Loucy (cell line): ENCODE data around the gene CELSR3.

Source experiments
- H2AFZ ChIP-seq: fragments of 200-600 bp; sonication (generic); 2 replicates; pipeline ENCODE4 v1.6.0; 2016; ENCODE audit warnings: antibody characterized with exemption, mild to moderate bottlenecking, low read length, moderate library complexity
- H3F3A ChIP-seq: fragments of 200-600 bp; 2 replicates; pipeline ENCODE4 v1.6.0; 2016; ENCODE audit warnings: antibody characterized with exemption, low read depth, mild to moderate bottlenecking
- H3K27me3 ChIP-seq: fragments of 200-600 bp; sonication (generic); 2 replicates; pipeline ENCODE4 v1.6.1; 2014; ENCODE audit warnings: low read length, mild to moderate bottlenecking; ENCODE audit not compliant: insufficient read depth, poor library complexity, severe bottlenecking
- H3K36me3 ChIP-seq: fragments of 200-600 bp; sonication (generic); 2 replicates; pipeline ENCODE4 v1.6.1; 2016; ENCODE audit warnings: low read length; ENCODE audit not compliant: insufficient read depth
- H3K4me1 ChIP-seq: fragments of 200-600 bp; sonication (generic); 2 replicates; pipeline ENCODE4 v1.5.1; 2014; ENCODE audit warnings: low read length, mild to moderate bottlenecking; ENCODE audit not compliant: insufficient read depth, poor library complexity, severe bottlenecking
- H3K4me2 ChIP-seq: fragments of 200-600 bp; sonication (generic); 2 replicates; pipeline ENCODE4 v1.6.0; 2014; ENCODE audit warnings: antibody characterized with exemption, low read length, low read depth, mild to moderate bottlenecking; ENCODE audit not compliant: poor library complexity, severe bottlenecking
- H3K4me3 ChIP-seq: fragments of 200-600 bp; sonication (generic); 2 replicates; pipeline ENCODE4 v1.5.1; 2014; ENCODE audit warnings: low read length, mild to moderate bottlenecking, mixed read lengths; ENCODE audit not compliant: poor library complexity, severe bottlenecking
- H3K79me2 ChIP-seq: fragments of 200-600 bp; sonication (generic); 2 replicates; pipeline ENCODE4 v1.6.1; 2014; ENCODE audit warnings: low read length; ENCODE audit not compliant: insufficient read depth
- H3K9ac ChIP-seq: fragments of 200-600 bp; sonication (generic); 2 replicates; pipeline ENCODE4 v1.6.0; 2014; ENCODE audit warnings: mild to moderate bottlenecking, low read depth, low read length, moderate library complexity; ENCODE audit not compliant: poor library complexity, severe bottlenecking
- H3K9me2 ChIP-seq: fragments of 200-600 bp; sonication (generic); replicated peaks from 2 replicates; pipeline ENCODE4 v1.6.1; 2016; ENCODE audit warnings: low read depth, low read length, mixed read lengths
- H3K9me3 ChIP-seq: fragments of 200-600 bp; sonication (generic); 2 replicates; pipeline ENCODE4 v1.6.1; 2014; ENCODE audit warnings: mild to moderate bottlenecking, antibody characterized with exemption, low read length, low read depth; ENCODE audit not compliant: insufficient read depth
- H4K20me1 ChIP-seq: fragments of 200-600 bp; sonication (generic); 2 replicates; pipeline ENCODE4 v1.6.0; 2014; ENCODE audit warnings: antibody characterized with exemption, low read length, mild to moderate bottlenecking; ENCODE audit not compliant: insufficient read depth, poor library complexity, severe bottlenecking
- EZH2phosphoT487 ChIP-seq: fragments of 200-600 bp; IDR thresholded peaks from 2 replicates; pipeline ENCODE4 v1.6.1; 2018; ENCODE audit warnings: antibody characterized with exemption, mild to moderate bottlenecking, moderate library complexity, borderline replicate concordance
- TF ChIP-seq, protein P1 (sequence below): fragments of 200-600 bp; sonication (generic); conservative IDR thresholded peaks from 2 replicates; pipeline ENCODE4 v1.5.1; 2014; ENCODE audit warnings: mild to moderate bottlenecking, antibody characterized with exemption, low read length

The CELSR3 gene

DNA sequence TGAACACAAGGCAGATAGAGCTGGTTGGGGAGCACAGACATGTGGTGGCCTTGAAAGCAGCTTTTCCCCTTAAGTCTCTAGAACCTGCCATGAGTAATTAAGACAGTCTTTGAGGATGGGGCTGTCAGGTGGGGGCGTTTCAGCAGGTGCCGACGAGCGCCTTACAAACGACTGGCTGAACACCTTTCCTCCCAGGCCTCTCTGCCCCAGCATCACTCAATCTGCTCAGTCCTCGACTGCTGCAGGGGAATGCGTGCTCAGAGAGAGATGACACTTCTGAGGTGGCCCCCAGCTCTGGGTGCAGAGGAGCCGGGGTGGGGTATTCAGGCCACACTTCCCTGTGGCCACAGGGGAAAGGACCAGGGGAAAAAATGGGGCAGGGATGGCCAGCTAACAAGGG lies 31.1 kb upstream of the CELSR3 start:
- Histone ChIP-seq H3K9me3 (no peaks in the 10 kb centered on the region), H3K4me2 (no peak overlapping the region), H3K9ac (no peak overlapping the region), H3K4me1 (no peaks in the 10 kb centered on the region), H2AFZ (no peak overlapping the region), H3K79me2 (peaks cover 53% of the 10 kb centered on the region), H3K27me3 (no peaks in the 10 kb centered on the region), H4K20me1 (peaks cover 74% of the 10 kb centered on the region), H3F3A (no peaks in the 10 kb centered on the region), H3K9me2 (no peaks in the 10 kb centered on the region), H3K4me3 (no peak overlapping the region), H3K36me3 (peaks cover 85% of the 10 kb centered on the region)
- TF ChIP-seq, protein P1, sequence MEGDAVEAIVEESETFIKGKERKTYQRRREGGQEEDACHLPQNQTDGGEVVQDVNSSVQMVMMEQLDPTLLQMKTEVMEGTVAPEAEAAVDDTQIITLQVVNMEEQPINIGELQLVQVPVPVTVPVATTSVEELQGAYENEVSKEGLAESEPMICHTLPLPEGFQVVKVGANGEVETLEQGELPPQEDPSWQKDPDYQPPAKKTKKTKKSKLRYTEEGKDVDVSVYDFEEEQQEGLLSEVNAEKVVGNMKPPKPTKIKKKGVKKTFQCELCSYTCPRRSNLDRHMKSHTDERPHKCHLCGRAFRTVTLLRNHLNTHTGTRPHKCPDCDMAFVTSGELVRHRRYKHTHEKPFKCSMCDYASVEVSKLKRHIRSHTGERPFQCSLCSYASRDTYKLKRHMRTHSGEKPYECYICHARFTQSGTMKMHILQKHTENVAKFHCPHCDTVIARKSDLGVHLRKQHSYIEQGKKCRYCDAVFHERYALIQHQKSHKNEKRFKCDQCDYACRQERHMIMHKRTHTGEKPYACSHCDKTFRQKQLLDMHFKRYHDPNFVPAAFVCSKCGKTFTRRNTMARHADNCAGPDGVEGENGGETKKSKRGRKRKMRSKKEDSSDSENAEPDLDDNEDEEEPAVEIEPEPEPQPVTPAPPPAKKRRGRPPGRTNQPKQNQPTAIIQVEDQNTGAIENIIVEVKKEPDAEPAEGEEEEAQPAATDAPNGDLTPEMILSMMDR, result no peak
- TF ChIP-seq EZH2phosphoT487, result no peak

DNA sequence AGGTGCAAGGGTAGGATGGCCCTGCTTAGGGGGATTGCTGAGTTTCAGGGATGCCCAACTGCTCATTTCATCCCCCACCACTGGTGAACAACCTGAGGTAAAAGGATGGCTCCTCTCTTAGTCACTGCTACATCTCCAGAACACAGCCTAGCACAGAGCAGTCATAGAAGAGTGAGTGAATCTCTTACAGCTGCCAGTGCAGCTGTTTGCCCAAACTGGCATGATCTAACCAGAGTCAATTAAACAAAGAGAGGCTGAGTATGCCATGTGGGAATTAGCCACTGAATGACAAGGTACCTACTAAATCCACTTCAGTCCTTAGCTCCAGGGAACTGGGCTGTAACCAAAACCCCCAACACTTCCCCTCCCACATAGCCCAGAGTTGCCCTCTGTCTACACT lies 29.9 kb upstream of the CELSR3 start:
- Histone ChIP-seq H3K79me2 (peaks cover 40% of the 10 kb centered on the region), H3K27me3 (no peaks in the 10 kb centered on the region), H3K9me3 (no peaks in the 10 kb centered on the region), H3K4me3 (no peak overlapping the region), H3K4me2 (no peak overlapping the region), H3F3A (no peaks in the 10 kb centered on the region), H3K9ac (no peak overlapping the region), H3K9me2 (no peaks in the 10 kb centered on the region), H3K36me3 (peaks cover 88% of the 10 kb centered on the region), H2AFZ (no peak overlapping the region), H3K4me1 (no peaks in the 10 kb centered on the region), H4K20me1 (peaks cover 69% of the 10 kb centered on the region)
- no peak for TF ChIP-seq EZH2phosphoT487
- TF ChIP-seq, protein P1, result no peak

DNA sequence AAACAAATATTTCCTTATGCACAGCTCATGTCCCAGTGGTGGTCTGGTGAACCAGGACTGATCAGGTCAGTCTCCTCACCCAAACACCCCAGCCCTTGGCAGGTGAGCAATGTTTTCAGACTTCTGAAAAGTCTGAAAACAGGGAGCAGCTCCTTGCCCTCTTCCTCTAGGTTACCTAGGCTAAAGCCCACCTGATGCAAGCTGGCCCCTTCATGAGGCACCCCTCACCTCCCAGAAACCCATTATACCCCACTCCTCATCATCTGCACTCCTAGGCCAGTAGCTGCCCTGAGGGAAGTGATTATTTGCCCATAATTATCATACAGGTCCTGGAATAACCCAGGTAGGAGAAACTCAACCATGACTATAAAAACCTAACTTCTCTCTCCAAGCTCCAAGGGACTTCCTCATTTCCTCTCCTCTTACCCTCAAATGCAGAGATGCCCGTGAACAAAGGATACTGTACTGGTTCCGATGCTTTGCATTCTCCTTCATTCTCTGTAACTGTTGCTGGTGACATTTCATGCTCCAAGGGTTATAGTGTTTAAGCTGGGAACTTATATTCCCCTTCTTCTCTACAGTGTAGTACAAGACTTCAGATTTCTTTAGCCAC lies 28.3 kb upstream of the CELSR3 start:
- Histone ChIP-seq H3K4me3 (no peak overlapping the region), H4K20me1 (peaks cover 61% of the 10 kb centered on the region), H3K9me2 (no peaks in the 10 kb centered on the region), H3K79me2 (peaks cover 24% of the 10 kb centered on the region), H3K9ac (no peak overlapping the region), H3F3A (peaks cover 3% of the 10 kb centered on the region; the same call in 1 of the 2 replicates), H3K27me3 (no peaks in the 10 kb centered on the region), H3K36me3 (peaks cover 86% of the 10 kb centered on the region), H3K4me1 (no peaks in the 10 kb centered on the region), H3K9me3 (no peaks in the 10 kb centered on the region), H3K4me2 (no peak overlapping the region), H2AFZ (no peak overlapping the region)
- TF ChIP-seq, protein P1, result no peak
- TF ChIP-seq EZH2phosphoT487, result no peak
